Stimulated activated CD4-positive, alpha-beta T cell treated with anti-CD3 and anti-CD28 coated beads, Interleukin-2, amount 100 ng/mL, for 48 hours (primary cell): ENCODE results near the gene NFKB1.

Experiments used
- DNase-seq, 2 donors: peaks; one replicate each; pipeline ENCODE4 v3.0.0-alpha.2; 2020

NFKB1 gene

DNA sequence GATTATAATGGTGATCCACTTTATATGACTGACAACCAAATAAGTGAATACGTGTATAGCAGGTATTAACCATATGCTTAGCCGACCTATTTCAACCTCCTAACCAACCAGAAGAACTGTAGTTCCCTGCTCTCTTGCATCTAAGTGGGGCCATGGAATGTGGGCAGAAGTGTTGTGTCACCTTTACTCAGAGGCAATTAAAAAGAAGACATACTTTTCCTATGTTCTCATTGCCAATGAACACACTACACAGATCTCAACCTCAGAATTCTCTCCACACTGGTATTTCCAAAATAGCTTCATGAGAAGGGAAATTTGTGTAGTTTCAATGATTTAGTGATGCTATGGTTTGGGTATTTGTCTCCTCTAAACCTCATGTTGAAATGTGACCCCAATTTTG, 3.2 kb upstream of the NFKB1 start:
- no peak for DNase-seq

DNA sequence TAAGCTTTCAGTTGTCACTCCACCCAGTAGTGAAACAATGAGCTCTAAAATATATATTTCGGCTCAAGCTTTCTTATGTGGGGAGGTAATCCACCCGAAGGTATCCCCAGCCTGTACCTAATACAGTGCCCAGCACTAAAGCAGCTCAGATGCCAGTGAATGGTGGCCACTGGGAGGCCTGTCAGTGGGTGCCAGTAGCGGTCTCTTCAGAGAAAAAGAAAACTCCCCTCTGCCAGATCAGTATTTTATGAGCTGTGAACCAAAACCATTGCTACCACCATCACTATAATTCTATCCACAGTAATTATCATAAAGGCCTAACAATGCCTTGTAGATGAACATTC, 835 bp upstream of the NFKB1 start:
- DNase-seq = no peak

DNA sequence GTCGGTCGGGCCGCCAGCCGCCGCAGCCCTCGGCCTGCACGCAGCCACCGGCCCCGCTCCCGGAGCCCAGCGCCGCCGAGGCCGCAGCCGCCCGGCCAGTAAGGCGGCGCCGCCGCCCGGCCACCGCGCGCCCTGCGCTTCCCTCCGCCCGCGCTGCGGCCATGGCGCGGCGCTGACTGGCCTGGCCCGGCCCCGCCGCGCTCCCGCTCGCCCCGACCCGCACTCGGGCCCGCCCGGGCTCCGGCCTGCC, 213 bp downstream of the NFKB1 start:
- no peak for DNase-seq

DNA sequence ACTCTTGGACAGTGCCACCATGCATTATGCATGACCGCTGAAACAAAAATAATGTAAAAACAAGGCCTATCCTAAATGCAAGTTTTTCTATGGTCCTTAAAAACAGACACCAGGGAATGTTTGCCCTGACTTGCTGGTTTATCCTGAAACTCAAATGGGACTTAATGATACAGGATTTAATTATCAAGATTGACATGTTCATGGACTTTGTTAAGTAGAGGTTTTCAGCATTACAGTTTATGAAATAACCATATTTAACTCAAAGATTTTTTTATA, 1.3 kb downstream of the NFKB1 start:
- DNase-seq = no peak

DNA sequence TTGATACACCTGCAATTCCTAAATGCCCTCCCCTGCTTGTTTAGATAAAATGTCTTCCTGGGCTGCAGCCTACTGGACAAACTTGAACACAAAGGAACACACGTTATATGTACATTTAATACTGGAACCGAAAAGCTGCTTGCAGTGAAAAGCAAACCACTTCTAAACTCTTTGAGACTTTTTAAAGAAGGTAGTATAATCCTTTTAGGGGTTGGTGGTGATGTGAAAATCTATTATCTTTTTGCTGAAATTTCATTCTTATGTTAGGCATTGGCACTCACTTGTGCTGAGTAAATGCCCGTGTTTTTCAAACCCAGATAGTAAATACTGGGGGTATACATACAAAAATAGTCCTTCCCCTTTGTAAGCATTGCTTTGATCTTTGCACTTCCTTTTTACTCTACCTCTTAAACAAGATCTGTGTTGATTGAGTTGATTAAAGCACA, 2.2 kb downstream of the NFKB1 start:
- no peak for DNase-seq

DNA sequence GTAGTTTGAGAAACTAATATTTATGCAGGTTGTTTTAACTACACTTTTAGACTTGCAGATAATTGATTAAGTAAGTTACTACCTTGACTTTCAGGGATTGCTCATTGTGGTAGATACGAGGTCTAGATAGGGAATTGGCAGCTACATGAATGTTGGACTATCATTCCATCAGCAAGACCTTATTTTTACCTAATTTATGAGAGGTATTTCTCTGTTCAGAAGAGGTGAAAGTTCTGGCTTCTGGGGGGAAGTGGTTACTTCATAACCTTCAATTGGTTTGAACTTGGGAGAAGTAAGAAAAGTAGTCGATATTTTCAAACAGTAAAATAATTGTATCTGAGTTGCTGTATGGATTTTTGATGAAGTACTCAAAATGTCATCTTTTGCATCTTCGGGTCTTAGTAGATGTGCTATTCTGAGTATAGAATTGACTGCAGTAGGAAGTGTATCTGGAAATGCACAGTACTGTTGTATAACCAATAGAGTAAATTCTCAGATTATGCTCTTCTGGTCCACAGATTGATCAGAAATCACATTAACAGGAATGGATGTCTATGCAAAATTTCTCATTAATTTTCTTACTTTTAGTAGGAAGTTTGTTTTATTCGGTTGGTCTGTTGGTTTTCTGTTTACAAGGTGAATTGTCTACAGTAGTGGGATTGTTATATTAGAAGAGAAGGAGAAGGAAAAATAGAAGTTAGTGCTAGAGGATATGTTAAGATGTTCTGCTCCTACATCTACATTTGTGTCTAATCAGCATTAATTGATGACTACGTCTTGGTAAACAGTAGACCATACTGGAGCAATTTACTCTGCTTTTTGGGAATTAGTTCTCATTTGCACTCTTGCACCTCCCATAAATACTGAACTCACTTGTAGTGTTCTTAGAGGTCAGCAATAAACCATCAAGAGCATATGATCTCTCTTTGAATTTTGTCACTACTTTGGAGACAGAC, 3.0 kb downstream of the NFKB1 start:
- DNase-seq = no peak

DNA sequence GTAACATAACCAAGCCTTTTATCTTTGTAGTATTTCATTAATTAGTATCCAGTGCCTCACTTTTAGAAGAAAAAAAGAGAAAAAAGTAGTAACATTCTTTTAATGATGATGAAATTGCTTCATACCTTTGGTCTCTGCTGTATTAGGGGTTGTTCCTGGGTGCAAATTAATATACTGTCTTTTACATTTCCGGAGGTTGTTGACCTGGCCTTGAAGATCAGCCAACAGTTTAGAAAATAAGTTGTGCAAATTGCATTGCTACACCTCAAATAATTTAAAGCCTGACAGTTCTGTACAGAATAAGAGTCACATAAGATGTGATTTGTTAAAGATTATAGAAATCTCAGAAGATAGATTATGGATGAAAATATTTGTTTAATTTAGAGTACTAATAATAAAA, 3.8 kb downstream of the NFKB1 start:
- no peak for DNase-seq

DNA sequence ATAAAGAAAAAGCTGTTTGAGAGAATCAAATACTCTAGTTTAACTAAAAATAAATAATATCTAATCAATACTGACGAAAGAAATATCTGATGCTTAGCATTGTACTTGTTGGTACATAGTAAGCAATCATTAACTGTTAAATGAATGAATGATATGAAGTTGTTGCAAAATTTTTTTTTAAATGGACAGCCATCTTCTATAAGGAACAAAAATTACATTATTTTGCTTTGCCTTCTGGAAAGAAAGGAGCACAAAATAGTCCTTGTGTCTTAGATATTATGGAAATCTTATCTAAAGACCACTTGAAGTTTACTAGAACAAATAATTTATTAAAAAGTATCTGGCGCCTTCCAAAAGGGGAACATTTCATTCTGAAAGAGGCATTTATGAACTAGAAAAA, 4.5 kb downstream of the NFKB1 start:
- no peak for DNase-seq

DNA sequence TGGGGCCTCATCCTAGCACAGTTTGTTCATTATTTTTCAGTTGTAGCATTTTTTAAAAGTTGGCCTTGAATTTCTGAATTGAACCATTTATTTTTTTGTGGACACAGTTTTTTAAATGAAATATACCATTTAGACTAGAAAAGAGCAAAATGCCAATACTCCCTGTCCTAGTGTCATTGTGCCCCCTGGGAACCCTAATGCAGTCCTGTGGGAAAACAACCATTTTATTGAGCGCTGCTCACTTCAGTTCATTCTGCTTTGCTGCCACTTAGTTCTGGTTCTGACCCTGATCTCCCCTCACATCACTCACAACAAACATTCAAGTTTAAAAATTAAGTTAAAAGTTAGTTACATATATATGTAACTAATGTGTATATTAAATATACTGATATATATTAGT, 5.4 kb downstream of the NFKB1 start:
- DNase-seq = no peak

DNA sequence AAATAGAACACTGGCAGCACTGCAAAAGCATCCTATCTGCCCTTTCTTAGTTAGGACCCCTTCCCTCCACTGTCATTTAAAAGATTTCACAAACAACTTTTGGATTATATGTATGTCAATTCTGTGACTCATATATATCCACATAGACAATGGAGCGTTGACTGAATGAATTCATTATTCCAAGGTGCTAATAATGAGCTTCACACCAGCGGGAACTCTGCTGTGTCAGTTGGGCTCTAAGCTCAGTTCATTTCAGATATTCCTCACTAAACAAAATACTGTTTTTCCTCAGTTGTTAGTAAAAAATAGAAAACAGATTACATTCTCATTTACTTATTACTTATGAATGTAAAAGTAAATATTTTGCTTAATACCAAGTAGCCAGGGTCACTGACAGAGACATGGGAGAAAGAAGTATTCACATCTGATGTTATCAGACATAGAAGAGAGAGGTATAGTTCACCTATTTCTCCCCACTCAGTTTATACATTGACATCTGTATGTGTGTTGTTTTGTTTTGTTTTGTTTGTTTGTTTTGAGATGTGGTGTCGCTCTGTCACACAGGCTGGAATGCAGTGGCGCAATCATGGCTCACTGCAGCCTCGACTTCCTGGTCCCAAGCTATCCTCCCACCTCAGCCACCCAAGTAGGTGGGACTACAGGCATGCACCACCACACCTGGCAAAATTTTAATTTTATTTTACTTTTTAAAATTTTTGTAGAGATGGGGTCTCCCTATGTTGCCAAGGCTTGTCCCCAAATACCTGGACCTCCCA, 10.9 kb downstream of the NFKB1 start:
- DNase-seq = no peak

DNA sequence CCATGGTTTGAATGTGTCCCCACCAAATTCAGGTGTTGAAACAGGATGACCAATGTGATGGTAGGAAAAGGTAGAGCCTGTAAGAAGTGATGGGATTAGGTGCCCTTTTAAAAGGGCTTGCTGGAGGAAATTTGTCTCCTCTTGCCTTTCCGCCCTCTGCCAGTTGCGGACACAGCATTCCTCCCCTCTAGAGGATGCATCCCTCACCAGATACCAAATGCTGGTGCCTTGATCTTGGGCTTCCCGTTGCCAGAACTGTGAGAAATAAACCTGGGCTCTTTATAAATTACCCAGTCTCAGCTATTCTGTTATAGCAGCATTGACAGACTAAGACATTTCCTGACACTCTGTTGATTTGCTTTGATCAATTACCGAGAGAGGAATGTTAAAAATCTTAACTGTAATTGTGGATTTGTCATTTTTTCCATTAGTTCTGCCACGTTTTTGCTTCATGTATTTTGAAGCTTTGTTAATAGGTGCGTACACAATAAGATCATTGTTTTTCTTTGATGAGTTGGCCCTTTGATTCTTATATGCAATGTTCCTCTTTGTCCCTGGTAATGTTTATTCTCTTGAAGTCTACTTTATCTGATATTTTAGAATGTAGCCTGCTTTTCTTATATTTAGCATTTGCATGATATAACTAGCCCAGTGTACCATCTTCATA, 13.3 kb downstream of the NFKB1 start:
- DNase-seq = no peak

DNA sequence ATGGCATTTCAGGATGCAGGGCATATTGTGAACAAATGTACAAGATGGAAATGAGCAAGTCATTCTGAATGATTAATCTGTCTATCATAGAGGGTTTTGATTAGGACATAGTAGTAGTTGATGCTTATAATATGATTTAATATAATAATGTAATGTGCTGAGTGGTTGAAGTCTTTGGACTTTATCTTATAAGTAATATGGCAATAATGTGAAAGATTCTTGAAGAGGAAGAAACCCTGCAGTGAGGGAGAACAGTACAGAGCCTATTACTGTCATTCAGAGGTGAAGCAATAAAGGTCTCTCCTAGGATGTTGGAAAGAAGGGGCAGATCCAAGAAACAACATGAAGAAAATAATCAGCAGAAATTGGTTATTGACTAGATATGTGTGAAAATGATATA, 16.6 kb downstream of the NFKB1 start:
- DNase-seq = no peak

DNA sequence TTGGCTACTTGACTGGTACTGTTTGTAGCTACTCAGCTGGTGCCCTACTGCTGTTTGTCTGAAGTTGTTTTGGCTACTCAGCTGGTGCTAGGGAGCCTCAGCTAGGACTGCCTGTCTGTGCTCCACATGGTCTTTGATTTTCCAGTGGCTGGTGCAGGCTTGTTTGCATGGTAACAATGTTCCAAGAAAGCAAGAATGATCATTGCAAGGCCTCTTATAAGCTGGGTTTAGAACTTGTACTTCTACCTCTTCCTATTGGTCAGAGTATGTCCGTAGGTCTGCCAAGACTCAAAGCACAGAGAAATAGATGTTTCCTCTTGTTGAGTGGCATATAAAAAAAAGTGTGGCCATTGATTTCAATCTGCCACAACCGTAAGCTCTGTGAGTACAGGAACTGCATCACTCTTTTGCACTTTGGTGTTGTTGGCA, 17.6 kb downstream of the NFKB1 start:
- DNase-seq = no peak

DNA sequence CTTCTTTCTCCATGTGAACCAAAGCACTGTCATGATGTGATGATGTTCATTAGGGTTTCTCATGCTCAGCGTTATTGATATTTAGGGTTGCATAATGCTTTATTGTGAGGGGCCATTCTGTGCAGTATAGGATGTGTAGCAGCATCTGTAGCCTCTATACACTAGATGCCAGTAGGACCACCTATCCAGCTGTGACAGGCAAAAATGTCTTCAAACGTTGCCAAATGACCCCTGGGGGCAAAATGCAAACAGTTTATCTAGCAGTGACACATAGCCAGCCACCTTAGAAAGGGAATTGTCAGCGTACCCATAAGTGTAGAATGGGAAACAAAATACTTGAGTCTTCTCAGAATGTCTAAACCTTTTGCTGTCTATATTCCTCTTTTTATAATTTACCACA, 18.8 kb downstream of the NFKB1 start:
- DNase-seq = no peak

DNA sequence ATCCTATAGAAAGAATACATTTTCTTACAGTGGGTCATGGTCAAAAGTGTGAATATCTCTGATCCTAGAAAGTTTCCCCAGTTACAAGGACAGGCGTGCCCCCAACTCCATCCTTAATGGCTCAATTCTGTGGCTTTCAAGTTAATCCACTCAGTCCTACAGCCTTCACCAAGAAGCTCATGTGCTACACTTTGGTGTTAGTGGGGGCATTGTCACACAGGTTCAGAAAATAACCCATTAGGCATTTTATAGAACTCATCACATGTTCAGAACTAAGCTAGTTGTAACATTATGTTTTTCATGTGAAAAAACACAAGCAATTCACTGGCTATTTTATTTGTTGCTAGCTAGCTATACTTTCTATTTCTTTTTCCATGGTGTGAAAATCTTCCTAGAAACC, 20.4 kb downstream of the NFKB1 start:
- no peak for DNase-seq

DNA sequence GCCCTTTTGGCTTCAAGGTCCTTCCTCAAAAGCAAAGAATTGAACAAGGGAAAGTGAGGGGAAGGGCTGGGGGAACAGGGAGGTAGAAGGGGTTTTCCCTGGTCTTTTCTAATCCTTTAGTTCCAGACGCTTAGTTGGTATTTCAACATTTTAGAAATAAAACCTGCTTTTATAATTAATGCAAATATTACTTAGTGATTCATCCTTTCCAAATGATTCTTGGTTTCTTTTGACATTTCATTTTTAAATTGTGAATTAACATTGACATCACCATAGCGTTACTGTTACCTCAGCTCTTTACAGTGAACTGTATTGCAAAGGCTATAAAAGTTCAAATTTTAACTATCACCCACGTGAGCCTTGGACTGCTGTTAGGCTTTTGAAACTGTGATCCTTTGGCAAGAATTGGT, 20.9 kb downstream of the NFKB1 start:
- no peak for DNase-seq

DNA sequence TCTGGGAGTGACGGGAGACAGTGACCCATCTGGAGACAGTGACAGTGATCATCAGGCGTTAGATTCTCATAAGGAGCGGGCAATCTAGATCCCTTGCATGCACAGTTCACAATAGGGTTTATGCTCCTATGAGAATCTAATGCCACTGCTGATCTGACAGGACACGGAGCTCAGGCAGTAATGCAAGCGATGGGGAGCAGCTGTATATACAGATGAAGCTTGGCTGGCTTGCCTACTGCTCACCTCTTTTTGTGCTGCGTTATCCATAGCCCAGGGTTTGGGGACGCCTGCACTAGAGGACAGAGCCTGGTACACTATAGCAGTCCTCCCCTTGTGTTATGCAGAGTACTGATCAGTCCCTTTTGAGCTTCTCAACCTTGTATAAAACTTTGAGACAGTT, 23.5 kb downstream of the NFKB1 start:
- no peak for DNase-seq

DNA sequence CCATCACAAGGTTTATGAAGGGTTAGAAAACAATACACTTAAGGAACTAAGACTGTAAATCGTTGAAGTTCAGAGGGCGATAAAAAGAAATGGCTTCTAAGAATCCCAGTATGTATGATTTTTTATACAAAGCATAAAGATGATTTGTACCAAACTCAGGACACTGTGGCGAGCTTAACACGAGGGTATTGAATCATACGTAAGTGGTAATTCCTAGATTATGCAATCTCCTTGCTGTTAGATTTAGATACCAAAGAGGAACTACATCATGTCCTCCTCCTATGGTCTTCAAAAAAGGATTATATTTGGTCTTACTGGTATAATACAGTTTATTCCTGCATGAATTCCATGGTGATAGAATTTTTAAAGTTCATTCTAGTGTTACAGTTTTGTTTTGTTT, 23.9 kb downstream of the NFKB1 start:
- no peak for DNase-seq

DNA sequence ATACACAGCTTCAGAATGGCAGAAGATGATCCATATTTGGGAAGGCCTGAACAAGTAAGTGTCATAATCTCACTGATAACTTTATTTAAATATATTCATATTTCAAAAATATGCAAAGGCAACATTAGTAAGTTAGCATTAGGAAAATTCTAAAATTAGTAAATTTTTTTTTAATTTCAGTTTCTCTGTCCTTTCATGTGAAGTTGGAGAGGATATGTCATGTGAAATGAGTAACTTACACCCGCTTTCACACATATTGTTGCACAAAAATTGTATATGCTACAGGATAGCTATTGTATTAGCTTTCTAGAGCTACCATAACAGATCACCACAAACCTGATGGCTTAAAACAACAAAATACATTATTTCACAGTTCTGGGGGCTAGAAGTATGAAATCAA, 24.3 kb downstream of the NFKB1 start:
- DNase-seq = no peak

DNA sequence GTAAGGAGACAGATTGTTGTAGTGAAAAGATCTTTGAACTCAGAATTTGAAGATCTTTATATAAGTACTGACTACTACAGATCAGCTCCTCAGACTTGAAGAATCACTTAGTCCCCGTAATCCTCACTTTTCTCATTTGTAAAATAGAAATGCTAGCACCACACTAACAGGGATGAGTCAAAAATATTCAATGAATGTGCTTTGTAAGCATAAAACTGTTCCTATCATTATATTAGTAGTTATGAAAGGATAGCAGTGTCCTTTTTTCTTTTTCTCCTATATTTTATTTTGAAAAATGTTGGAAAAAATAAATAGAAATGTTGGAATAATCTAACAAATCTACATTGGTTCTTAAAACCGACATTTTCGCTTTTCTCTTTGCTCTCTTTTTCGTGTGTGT, 25.4 kb downstream of the NFKB1 start:
- no peak for DNase-seq

DNA sequence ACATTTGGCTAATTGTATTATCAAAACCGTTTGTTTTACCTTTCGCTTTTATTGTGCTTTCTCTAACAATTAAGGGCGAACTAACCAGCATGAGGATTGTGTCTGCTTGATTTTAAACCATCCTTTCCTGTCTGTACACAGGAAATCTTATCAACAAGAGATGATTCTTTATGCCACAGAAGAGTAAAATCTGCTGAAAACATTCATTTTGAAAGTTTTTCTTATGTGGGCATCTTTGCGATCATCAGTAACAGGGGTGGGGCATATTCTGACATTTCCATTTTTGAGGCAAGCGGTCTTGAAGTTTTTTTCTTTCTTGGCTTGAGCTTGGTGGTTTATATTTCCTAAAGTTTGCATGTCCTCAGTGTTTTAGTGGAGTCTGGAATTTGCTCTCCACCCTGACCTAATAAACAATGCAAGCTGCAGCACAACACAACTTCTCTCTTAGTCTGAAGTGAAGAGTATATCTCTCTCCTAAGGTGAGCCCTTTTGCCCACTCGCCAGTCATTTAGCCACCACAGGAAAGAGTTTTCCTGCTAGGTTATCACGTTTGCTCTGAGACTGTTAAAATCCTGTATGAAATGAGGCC, 26.6 kb downstream of the NFKB1 start:
- DNase-seq = no peak

DNA sequence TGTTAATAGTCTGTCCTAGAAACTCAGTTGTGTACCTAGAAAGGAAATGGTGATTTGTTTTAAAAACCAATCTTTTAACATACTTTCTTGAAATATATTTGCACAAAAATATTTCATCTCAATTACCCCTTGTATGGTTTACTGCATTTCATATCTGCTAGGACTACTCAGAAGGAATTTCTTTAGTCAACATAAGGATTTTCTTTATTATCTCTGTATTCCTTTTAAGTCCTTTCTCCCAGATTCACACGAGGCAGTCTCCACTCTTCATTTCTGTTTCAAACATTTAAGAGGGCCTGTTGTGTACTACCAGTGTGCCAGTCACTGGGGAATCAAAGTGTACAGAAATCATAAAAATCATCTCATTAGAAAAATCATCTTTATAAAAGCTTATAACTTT, 28.8 kb downstream of the NFKB1 start:
- DNase-seq = no peak

DNA sequence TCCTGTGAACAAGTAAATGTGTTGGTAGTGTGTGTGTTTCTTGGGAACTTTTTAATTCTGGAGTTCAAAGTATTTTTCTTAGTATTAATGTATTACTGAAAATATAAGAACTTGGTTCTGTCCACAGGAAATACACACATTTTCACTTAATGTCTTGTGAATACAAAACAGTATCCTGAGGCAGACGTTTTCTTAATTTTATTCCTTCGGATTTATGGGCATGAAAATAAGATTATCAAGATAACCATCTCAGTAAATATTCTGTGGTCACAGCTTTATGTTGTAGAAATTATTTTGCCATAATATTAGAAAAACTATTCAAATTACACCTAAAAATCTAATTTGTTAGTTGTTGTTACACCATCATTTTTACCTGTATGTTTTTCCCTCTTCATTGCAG, 29.8 kb downstream of the NFKB1 start:
- no peak for DNase-seq

DNA sequence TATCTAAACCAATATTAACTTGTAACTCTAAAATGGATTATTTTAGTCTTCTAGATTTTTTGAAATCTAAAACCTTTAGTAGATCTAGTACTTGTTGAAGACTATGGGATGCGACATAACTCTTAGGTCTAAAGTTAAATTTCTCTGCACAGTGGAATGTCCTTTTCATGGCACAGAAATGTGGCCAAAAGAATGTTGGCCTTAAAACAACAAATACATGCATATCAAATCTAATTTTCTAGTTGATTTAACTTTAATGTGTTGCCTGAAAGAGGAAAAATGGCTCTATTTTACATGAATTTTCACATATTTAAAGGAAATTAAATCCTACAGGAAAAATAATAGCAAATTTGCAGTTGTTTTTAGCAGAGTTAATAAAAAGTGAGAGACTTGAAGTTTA, 30.3 kb downstream of the NFKB1 start:
- no peak for DNase-seq
